RWPE2 (cell line): ENCODE results near the gene SCGB1C1.
A peak's percentile ranks its signal among the peaks of the same experiment; 100 is the strongest.

Experiments
- ATAC-seq: fragments of 200-7000 bp; cut with Tn5 transposase; 3 replicates; pipeline ENCODE4 v1.9.1; 2021; ENCODE audit warnings: low read depth
- DNase-seq: peaks from one replicate; pipeline ENCODE4 v3.0.0-alpha.2; 2020; ENCODE audit warnings: low spot score
- H3K27ac ChIP-seq: fragments of 450-650 bp; 2 replicates; pipeline ENCODE4 v1.5.1; 2017; ENCODE audit warnings: mild to moderate bottlenecking; ENCODE audit not compliant: poor library complexity, severe bottlenecking
- H3K27me3 ChIP-seq: fragments of 250-450 bp; sonication (Bioruptor Pico); 2 replicates; pipeline ENCODE4 v1.5.1; 2021; ENCODE audit warnings: mild to moderate bottlenecking, moderate library complexity; ENCODE audit not compliant: insufficient read depth, poor library complexity, severe bottlenecking
- H3K36me3 ChIP-seq: fragments of 250-450 bp; sonication (Bioruptor Pico); 2 replicates; pipeline ENCODE4 v1.5.1; 2020; ENCODE audit warnings: low read depth, mild to moderate bottlenecking, moderate library complexity
- H3K4me1 ChIP-seq: fragments of 250-450 bp; sonication (Bioruptor Pico); 2 replicates; pipeline ENCODE4 v1.5.1; 2021; ENCODE audit warnings: mild to moderate bottlenecking, moderate library complexity; ENCODE audit not compliant: insufficient read depth, poor library complexity, severe bottlenecking
- H3K4me3 ChIP-seq: fragments of 250-450 bp; sonication (Bioruptor Pico); 2 replicates; pipeline ENCODE4 v1.5.1; 2021; ENCODE audit warnings: mild to moderate bottlenecking, moderate library complexity; ENCODE audit not compliant: severe bottlenecking
- H3K9me3 ChIP-seq: fragments of 250-450 bp; sonication (Bioruptor Pico); 2 replicates; pipeline ENCODE4 v1.5.1; 2021; ENCODE audit warnings: mild to moderate bottlenecking, moderate library complexity; ENCODE audit not compliant: severe bottlenecking
- CTCF ChIP-seq: fragments of 450-650 bp; IDR thresholded peaks from one replicate; pipeline ENCODE4 v1.5.1; 2017; ENCODE audit warnings: mild to moderate bottlenecking, moderate library complexity; ENCODE audit not compliant: poor library complexity, severe bottlenecking

The SCGB1C1 gene

GRCh38 chr11:221998-222789, 29.3 kb downstream of the SCGB1C1 start:
- H3K36me3 ChIP-seq = peaks cover 2% of the 10 kb centered on the region; the same call in 1 of the 2 replicates
- H3K9me3 ChIP-seq = no peaks in the 10 kb centered on the region
- no peaks in the 10 kb centered on the region for H3K4me1 ChIP-seq
- H3K27me3 ChIP-seq = no peaks in the 10 kb centered on the region
- H3K27ac ChIP-seq = no peak overlapping the region
- TF ChIP-seq CTCF = no peak
- peak; percentile 45 for DNase-seq
- no peak for ATAC-seq
- no peak overlapping the region for H3K4me3 ChIP-seq

GRCh38 chr11:223026-223789, 30.3 kb downstream of the SCGB1C1 start:
- Histone ChIP-seq H3K27ac (no peak overlapping the region), H3K36me3 (peaks cover 2% of the 10 kb centered on the region; the same call in 1 of the 2 replicates), H3K9me3 (no peaks in the 10 kb centered on the region), H3K4me3 (no peak overlapping the region), H3K27me3 (no peaks in the 10 kb centered on the region), H3K4me1 (no peaks in the 10 kb centered on the region)
- ATAC-seq = no peak
- DNase-seq = no peak
- no peak for TF ChIP-seq CTCF

GRCh38 chr11:223884-224283, 31.0 kb downstream of the SCGB1C1 start:
- ATAC-seq = no peak
- H3K4me1 ChIP-seq = no peaks in the 10 kb centered on the region
- no peaks in the 10 kb centered on the region for H3K27me3 ChIP-seq
- DNase-seq = no peak
- no peak for TF ChIP-seq CTCF
- no peaks in the 10 kb centered on the region for H3K9me3 ChIP-seq
- no peak overlapping the region for H3K4me3 ChIP-seq
- no peak overlapping the region for H3K27ac ChIP-seq
- peaks cover 7% of the 10 kb centered on the region; the same call in 1 of the 2 replicates for H3K36me3 ChIP-seq

GRCh38 chr11:224424-224823, 31.5 kb downstream of the SCGB1C1 start:
- ATAC-seq = no peak
- DNase-seq = no peak
- Histone ChIP-seq H3K4me1 (no peaks in the 10 kb centered on the region), H3K27ac (no peak overlapping the region), H3K27me3 (no peaks in the 10 kb centered on the region), H3K9me3 (no peaks in the 10 kb centered on the region), H3K36me3 (peaks cover 7% of the 10 kb centered on the region; the same call in 1 of the 2 replicates), H3K4me3 (no peak overlapping the region)
- no peak for TF ChIP-seq CTCF
